ENCODE measurements around the gene OR5C1.
A peak's percentile ranks its signal among the peaks of the same experiment; 100 is the strongest.
"Not testable (repeated sequence)": the region's sequence is repeated elsewhere in the genome, so short reads cannot be mapped to it uniquely, and the experiment has no call there.

OR5C1 gene

GRCh38 chr9:122788831-122789230 lies at the start of gene OR5C1:
Gene OR5C1, plus strand, starts transcription at chr9:122788933. Its CDS starts 0 bp downstream, at chr9:122788933.
- no peak for DNase-seq (ENCODE audit: low read depth in 4 of 4, low spot score in 1 of 4)

GRCh38 chr9:122742003-122742402 lies 46.7 kb upstream of the OR5C1 start, which contains the start of gene OR1L6:
Gene OR1L6, plus strand, starts transcription at chr9:122742303. Its CDS starts 7,545 bp downstream, at chr9:122749848.
- no peak for DNase-seq (ENCODE audit: low read depth in 4 of 4, low spot score in 1 of 4)

GRCh38 chr9:122754825-122755224 lies 33.9 kb upstream of the OR5C1 start:
- DNase-seq (ENCODE audit: low read depth in 4 of 4, low spot score in 1 of 4): no peak

GRCh38 chr9:122767817-122768216 lies 20.9 kb upstream of the OR5C1 start:
- no peak for DNase-seq (ENCODE audit: low read depth in 4 of 4, low spot score in 1 of 4)

GRCh38 chr9:122777052-122777451 lies 11.7 kb upstream of the OR5C1 start:
- DNase-seq (ENCODE audit: low read depth in 4 of 4, low spot score in 1 of 4): no peak

- no peak for DNase-seq (ENCODE audit: low read depth in 4 of 4, low spot score in 1 of 4)
Measured at GRCh38 chr9:122777935-122778627, 10.7 kb upstream of the OR5C1 start.

GRCh38 chr9:122779181-122779580 lies 9.6 kb upstream of the OR5C1 start:
- no peak for DNase-seq (ENCODE audit: low read depth in 4 of 4, low spot score in 1 of 4)

- DNase-seq (ENCODE audit: low read depth in 4 of 4, low spot score in 1 of 4): no peak
Measured at GRCh38 chr9:122780026-122780425, 8.7 kb upstream of the OR5C1 start.

GRCh38 chr9:122781671-122782070 lies 7.1 kb upstream of the OR5C1 start:
- DNase-seq (ENCODE audit: low read depth in 4 of 4, low spot score in 1 of 4): no peak

GRCh38 chr9:122785269-122785668 lies 3.5 kb upstream of the OR5C1 start:
- DNase-seq (ENCODE audit: low read depth in 4 of 4, low spot score in 1 of 4): no peak

GRCh38 chr9:122786338-122786737 lies 2.4 kb upstream of the OR5C1 start:
- DNase-seq (ENCODE audit: low read depth in 4 of 4, low spot score in 1 of 4): no peak

GRCh38 chr9:122789256-122790046 lies 718 bp downstream of the OR5C1 start:
- DNase-seq (ENCODE audit: low read depth in 4 of 4, low spot score in 1 of 4): no peak

- DNase-seq (ENCODE audit: low read depth in 4 of 4, low spot score in 1 of 4): no peak
Measured at GRCh38 chr9:122791872-122792669, 3.3 kb downstream of the OR5C1 start.

GRCh38 chr9:122797316-122798063 lies 8.8 kb downstream of the OR5C1 start:
- DNase-seq (ENCODE audit: low read depth in 4 of 4, low spot score in 1 of 4): no peak

- DNase-seq (ENCODE audit: low read depth in 4 of 4, low spot score in 1 of 4): no peak
Measured at GRCh38 chr9:122800066-122801060, 11.6 kb downstream of the OR5C1 start, which contains the start of gene OR1K1. Gene OR1K1, plus strand, starts transcription at chr9:122800123. Its CDS starts 0 bp downstream, at chr9:122800123.

- no peak for DNase-seq (ENCODE audit: low read depth in 4 of 4, low spot score in 1 of 4)
Measured at GRCh38 chr9:122806661-122807060, 17.9 kb downstream of the OR5C1 start.

GRCh38 chr9:122807271-122807900 lies 18.7 kb downstream of the OR5C1 start:
- peak in 3 of 4 experiments; percentile 7 to 52 (median 28) for DNase-seq (ENCODE audit: low read depth in 4 of 4, low spot score in 1 of 4)

- no peak for DNase-seq (ENCODE audit: low read depth in 4 of 4, low spot score in 1 of 4)
Measured at GRCh38 chr9:122808141-122808540, 19.4 kb downstream of the OR5C1 start.

GRCh38 chr9:122809261-122809660 lies 20.5 kb downstream of the OR5C1 start:
- DNase-seq (ENCODE audit: low read depth in 4 of 4, low spot score in 1 of 4): not testable (repeated sequence)
